ENCODE measurements around the gene S1PR4. TPM values are rescaled to one million over a fixed set of nuclear protein-coding genes. Genes with fewer than 3 reads are reported as not detected.

The S1PR4 gene
- total and polyA plus RNA-seq, 2 experiments from 2014 or later, result 0.24 TPM; not detected in 1

- no peaks in the 10 kb centered on the region for H3K9me2 ChIP-seq (ENCODE audit: insufficient read depth)
- no peak within 1 kb of the TSS for H3K4me2 ChIP-seq
- no peaks in the 10 kb centered on the region for H3K27me3 ChIP-seq (ENCODE audit: insufficient read depth)
- ATAC-seq, result peak; percentile 40; the same call in 1 of the 3 replicates
- TF ChIP-seq REST (IDR thresholded peaks at IDR 0.05; ENCODE audit: unreplicated experiment) (no peak), CTCF (conservative IDR thresholded peaks at IDR 0.05; ENCODE audit: low read depth in 2 of 2) (no peak), ZNF331 (CRISPR knock-in tag; IDR thresholded peaks at IDR 0.05; ENCODE audit: low read depth) (no peak), POLR2AphosphoS5 (IDR thresholded peaks at IDR 0.05; ENCODE audit: low read depth) (no peak)
- no peaks in the 10 kb centered on the region for H3K79me2 ChIP-seq (replicated peaks; ENCODE audit: insufficient read depth)
- Mint-ChIP-seq H3K27me3 (ENCODE audit: insufficient read depth, low read depth, poor library complexity) (peaks cover 2% of the 10 kb centered on the region), H3K27ac (no peak within 1 kb of the TSS), H3K9me3 (no peaks in the 10 kb centered on the region; the same call in 2 of the 3 replicates), H3K36me3 (ENCODE audit: low read depth) (no peaks in the 10 kb centered on the region), H3K4me3 (no peak within 1 kb of the TSS), H3K4me1 (peaks cover 8% of the 10 kb centered on the region; the same call in 2 of the 3 replicates)
- no peak within 1 kb of the TSS for H3K4me3 ChIP-seq
- no peaks in the 10 kb centered on the region for H4K20me1 ChIP-seq (replicated peaks; ENCODE audit: insufficient read depth)
- no peaks in the 10 kb centered on the region for H3F3A ChIP-seq (replicated peaks; ENCODE audit: low read depth)
- H2AFZ ChIP-seq, result no peak within 1 kb of the TSS
- H3K36me3 ChIP-seq (ENCODE audit: insufficient read depth), result no peaks in the 10 kb centered on the region
- DNase-seq (ENCODE audit: low spot score), result no peak
- no peaks in the 10 kb centered on the region; the same call in 1 of the 2 replicates for H3K4me1 ChIP-seq (ENCODE audit: insufficient read depth)
- no peak within 1 kb of the TSS for H3K27ac ChIP-seq (ENCODE audit: low read depth)
Observed at GRCh38 chr19:3135961-3136683, 42.4 kb upstream of the S1PR4 start, which contains the start of gene GNA15. Gene GNA15 (plus strand): TSS chr19:3136033. CDS start chr19:3136451, 418 bp downstream.

GRCh38 chr19:3136684-3137055, 41.9 kb upstream of the S1PR4 start:
- Histone ChIP-seq H3K4me3 (no peak overlapping the region), H3F3A (replicated peaks; ENCODE audit: low read depth) (no peaks in the 10 kb centered on the region), H3K36me3 (ENCODE audit: insufficient read depth) (no peaks in the 10 kb centered on the region), H3K27me3 (ENCODE audit: insufficient read depth) (no peaks in the 10 kb centered on the region), H3K79me2 (replicated peaks; ENCODE audit: insufficient read depth) (no peaks in the 10 kb centered on the region), H2AFZ (no peak overlapping the region), H3K4me1 (ENCODE audit: insufficient read depth) (no peaks in the 10 kb centered on the region; the same call in 1 of the 2 replicates), H3K27ac (ENCODE audit: low read depth) (no peak overlapping the region), H3K9me2 (ENCODE audit: insufficient read depth) (no peaks in the 10 kb centered on the region), H3K4me2 (no peak overlapping the region), H4K20me1 (replicated peaks; ENCODE audit: insufficient read depth) (no peaks in the 10 kb centered on the region)
- Mint-ChIP-seq H3K9me3 (no peaks in the 10 kb centered on the region; the same call in 2 of the 3 replicates), H3K4me3 (no peak overlapping the region), H3K4me1 (peaks cover 8% of the 10 kb centered on the region; the same call in 2 of the 3 replicates), H3K27me3 (ENCODE audit: insufficient read depth, low read depth, poor library complexity) (peaks cover 2% of the 10 kb centered on the region), H3K27ac (no peak overlapping the region), H3K36me3 (ENCODE audit: low read depth) (no peaks in the 10 kb centered on the region)
- ATAC-seq (no peak), DNase-seq (ENCODE audit: low spot score) (no peak)
- TF ChIP-seq POLR2AphosphoS5 (IDR thresholded peaks at IDR 0.05; ENCODE audit: low read depth), result no peak
- no peak for TF ChIP-seq ZNF331 (CRISPR knock-in tag; IDR thresholded peaks at IDR 0.05; ENCODE audit: low read depth)
- TF ChIP-seq JUNB (IDR thresholded peaks at IDR 0.05; ENCODE audit: unreplicated experiment), result no peak
- no peak for TF ChIP-seq CTCF (conservative IDR thresholded peaks at IDR 0.05; ENCODE audit: low read depth in 2 of 2)
- no peak for TF ChIP-seq CREB1 (CRISPR knock-in tag; IDR thresholded peaks at IDR 0.05; ENCODE audit: low read depth)
- no peak for TF ChIP-seq NANOG (IDR thresholded peaks at IDR 0.05; ENCODE audit: borderline replicate concordance)
- no peak for TF ChIP-seq STAT1 (IDR thresholded peaks at IDR 0.05; ENCODE audit: unreplicated experiment)
- TF ChIP-seq ETS1 (IDR thresholded peaks at IDR 0.05), result no peak
- TF ChIP-seq ZNF114 (CRISPR knock-in tag; IDR thresholded peaks at IDR 0.05), result no peak

Data from GM23338 (cell line).